GM15510 (cell line): ENCODE measurements around the gene JPH3.

Experiments
- POLR2A ChIP-seq: IDR thresholded peaks from 3 replicates; pipeline ENCODE4 v1.6.1; 2011; ENCODE audit warnings: borderline replicate concordance; ENCODE audit not compliant: insufficient read length; ENCODE audit errors: extremely low read depth

The JPH3 gene

DNA sequence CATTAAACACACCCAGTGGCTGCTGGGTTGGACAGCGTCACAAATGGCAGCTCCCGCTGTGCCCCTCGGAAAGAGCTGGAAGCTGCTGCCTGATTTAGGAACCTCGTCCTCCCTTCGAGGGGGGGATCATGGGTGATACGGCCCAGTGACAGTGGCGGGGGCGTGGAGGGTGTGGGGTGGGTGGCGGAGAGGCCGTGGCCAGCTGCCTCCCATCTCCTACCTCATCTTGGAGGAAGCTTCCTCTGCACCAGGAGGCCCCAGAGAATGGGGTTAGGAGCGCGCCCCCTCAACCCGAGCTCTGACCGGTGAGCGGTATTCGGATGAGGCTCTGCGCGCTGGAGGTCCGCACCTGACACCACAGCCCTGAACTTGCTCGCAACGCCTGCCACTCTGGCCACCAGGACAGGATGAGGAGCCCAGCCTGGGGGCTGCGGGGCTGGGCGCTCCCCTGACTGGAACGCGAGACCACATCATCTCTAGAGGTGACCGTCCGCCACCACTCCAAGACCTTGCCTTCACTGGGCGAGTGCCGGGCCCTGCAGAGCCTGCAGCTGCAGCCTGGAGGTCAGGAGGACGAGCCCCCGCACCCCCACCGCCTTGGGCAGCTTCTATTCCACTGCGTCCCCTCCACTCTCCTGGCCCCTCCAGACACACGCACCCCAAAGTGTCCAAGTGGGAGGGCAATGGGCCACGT lies 82.5 kb downstream of the JPH3 start:
- no peak for TF ChIP-seq POLR2A

GRCh38 chr16:87685405-87685755 lies 83.1 kb downstream of the JPH3 start:
- TF ChIP-seq POLR2A, result no peak

- no peak for TF ChIP-seq POLR2A
These were observed 83.5 kb downstream of the JPH3 start for GRCh38 chr16:87685766-87686165.

- no peak for TF ChIP-seq POLR2A
These were observed 84.4 kb downstream of the JPH3 start for GRCh38 chr16:87686697-87687096.

GRCh38 chr16:87687126-87687910 lies 85.0 kb downstream of the JPH3 start:
- no peak for TF ChIP-seq POLR2A

GRCh38 chr16:87687998-87688529 lies 85.8 kb downstream of the JPH3 start:
- no peak for TF ChIP-seq POLR2A

DNA sequence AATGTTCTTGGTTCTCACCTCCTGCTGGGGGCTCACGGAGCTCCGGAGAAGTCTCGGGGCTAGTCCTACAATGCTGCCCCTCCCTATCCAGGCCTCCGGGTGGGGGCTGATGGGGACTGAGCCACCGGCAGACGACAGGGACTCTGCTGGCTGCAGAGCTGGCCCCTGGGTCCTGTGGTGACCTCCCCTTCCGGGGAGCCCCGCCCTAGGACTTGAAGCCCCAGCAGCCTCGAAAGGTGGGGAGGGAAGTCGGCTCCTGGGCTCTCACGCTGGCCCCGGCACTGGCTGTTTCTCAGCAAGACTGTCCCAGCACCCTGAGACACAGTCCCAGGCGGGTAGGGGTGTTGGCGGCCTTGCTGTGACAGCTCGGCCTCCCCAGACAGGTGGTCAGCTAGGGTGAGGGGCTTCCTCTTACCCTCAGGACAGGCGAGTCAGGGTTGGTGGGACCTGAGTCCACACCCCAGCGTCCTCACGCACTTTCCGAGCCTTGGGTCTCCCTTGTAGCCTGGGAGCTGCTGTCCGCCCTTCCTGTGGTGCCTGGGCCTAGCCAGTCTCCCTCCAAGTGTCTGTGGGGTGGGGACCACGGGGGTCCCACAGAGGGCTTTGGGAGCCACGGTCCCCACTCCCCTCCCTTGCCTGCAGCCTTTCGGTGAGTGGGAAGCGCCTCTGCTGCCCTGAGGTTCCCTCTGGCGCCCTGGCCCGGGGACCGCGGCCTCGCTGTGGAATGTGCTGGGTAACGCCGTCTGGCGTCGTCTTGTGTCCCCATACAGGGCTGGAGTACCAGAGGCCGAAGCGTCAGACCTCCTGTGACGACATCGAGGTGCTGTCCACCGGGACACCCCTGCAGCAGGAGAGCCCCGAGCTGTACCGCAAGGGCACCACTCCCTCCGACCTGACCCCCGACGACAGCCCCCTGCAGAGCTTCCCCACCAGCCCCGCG lies 86.8 kb downstream of the JPH3 start:
- no peak for TF ChIP-seq POLR2A

- TF ChIP-seq POLR2A, result no peak
These were observed 87.7 kb downstream of the JPH3 start for GRCh38 chr16:87689956-87690465.

DNA sequence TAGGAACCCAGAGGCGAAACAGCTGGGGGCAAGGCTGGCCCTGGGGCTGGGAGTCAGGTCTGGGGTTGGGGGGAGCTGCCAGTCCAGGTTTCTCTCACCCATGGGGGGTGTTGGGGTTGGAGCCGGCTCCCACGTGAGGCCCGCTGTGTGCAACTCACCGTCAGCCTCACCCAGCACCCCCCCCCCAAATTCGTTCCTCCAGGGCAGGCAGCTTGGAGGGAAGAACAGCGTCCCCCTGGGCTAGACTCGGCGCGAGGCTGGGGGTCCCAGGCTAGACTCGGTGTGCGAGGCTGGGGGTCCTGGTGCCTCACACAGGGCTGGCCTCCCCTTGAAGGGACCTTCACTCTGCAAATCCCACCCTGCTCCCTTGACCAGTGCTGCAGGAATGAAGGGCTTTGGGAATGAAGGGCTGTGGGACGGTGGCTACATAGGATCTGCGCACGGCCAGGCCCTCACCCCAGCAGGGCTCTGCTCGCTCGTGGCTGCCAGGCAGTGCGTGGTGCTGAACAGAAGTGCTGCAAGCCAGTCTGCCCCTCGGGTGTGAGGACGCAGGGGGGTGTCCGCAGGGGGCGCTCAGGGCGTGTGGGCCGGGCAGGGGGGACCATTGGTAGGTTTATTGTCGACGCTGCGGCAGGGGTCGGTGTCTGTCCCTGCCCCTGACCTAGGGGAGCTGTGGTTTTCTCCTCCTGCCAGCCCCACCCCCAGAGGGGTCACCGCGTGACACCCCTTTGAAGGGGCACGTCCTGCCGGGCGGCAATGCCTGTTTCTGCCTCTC lies 88.8 kb downstream of the JPH3 start:
- no peak for TF ChIP-seq POLR2A

GRCh38 chr16:87691686-87692079 lies 89.4 kb downstream of the JPH3 start:
- TF ChIP-seq POLR2A, result no peak

- no peak for TF ChIP-seq POLR2A
These were observed 89.9 kb downstream of the JPH3 start for GRCh38 chr16:87692176-87692575.

DNA sequence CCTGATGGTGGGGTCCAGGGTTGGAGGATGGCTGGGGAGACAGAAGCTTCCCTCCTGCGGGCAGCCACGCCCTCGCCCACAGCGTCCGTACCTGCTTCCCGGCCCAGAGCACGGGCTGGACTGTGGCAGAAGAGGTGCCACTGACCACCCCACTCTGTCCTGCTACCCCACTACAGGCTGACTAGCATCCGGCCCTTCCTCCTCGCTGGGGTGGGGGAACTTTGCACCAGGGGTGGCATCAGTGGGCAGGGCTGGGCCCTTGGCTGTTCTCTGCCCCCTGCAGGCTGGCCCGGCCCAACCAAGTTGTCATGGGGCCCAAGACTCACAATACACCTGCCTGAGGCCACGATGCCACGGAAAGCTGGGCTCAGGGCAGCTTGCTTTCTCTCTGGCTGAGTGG lies 90.4 kb downstream of the JPH3 start:
- TF ChIP-seq POLR2A, result no peak

DNA sequence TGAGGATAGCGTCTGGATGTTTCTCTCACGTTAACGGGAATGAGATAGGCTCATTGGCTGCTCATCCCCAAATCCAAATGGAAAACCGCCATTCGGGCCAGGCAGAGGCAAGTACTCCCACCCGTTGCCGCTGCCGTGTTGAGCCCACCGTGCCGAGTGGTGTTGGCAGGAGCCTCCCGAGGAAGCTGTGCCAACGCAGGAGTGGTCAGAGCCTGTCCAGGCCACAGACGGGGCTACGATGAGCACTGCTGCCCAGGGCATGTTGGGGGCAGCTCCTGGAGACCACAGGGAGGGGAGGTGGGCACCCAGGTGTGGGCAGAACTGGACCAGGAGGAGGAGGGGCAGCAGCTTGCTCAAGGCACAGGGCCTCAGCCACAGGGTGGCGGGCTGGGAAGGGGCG lies 91.5 kb downstream of the JPH3 start:
- TF ChIP-seq POLR2A, result no peak

DNA sequence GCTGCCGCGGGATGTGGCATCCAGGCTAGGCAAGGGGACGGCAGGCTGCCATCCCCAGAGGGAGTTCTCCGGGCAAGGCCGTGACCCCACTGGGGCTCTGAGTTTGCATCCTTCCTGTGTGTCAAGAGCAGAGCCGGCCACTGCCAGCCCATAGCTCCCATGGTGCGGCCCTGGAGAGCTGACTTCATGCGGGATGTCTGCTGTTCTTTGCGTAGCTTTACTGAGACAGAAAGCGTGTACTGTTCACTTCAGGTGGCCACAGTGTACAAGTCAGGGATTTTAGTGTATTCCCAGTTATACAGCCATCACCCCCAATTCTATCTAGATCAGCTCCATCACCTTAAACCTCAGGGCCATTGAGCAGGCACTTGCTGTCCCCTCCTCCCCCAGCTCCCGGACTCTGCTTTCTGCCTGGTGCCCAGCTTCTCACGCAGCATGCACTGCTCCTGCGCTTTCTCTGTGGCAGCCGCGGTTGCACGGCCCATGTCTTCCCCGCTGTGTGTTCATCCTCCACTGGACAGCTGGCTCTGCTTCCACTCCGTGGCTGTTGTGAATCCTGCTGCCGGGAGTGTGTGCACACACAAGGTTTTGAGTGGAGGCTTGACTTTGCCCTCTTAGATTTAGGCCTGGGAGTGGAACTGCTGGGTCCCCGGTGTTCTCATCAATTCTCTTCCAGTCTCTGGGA lies 92.3 kb downstream of the JPH3 start:
- no peak for TF ChIP-seq POLR2A

DNA sequence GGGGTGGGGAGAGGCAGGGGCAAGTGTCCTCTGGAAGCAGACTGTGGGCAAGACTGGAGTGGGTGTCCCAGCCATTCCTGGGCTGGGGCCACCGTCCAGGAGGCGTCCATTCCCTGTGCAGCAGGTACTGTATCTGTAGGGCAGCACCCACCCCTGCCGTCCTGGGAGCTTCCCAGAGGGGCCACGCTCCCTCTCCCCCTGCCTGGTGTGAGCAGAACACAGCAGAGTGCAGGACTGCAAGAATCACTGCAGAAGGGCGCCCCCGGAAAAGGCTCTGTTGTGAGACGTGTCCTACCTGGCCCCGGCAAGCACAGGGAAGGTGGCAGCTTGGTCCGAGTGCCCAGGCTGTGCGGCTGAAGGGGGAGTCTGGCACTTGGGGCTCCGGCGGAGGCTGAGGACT lies 93.2 kb downstream of the JPH3 start:
- no peak for TF ChIP-seq POLR2A
